Common myeloid progenitor, CD34-positive (primary cell): Measurements from ENCODE around the gene MTSS2.
A peak's percentile ranks its signal among the peaks of the same experiment; 100 is the strongest.

Source experiments
- CTCF ChIA-PET: fragments of 350-600 bp; sonication (Branson Sonifier 250); formaldehyde crosslinking; loops from one replicate; lab custom pipeline; 2021; ENCODE audit warnings: antibody characterized with exemption; lab: Charles Lee
- POLR2A ChIA-PET: fragments of 350-600 bp; sonication (Branson Sonifier 250); formaldehyde crosslinking; loops from one replicate; lab custom pipeline; 2021; ENCODE audit warnings: antibody characterized with exemption; lab: Charles Lee
- DNase-seq, 3 donors: peaks; one replicate each; pipeline versions ENCODE4 v3.0.0 to v3.0.0-alpha.2; 2013
- H3K27ac ChIP-seq, 2 experiments: 1 replicate in 1 of 2; 2 replicates in 1 of 2; pipeline ENCODE4 v1.7.0; 2013; ENCODE audit warnings: inconsistent platforms in 2 of 2, low read length in 2 of 2, mild to moderate bottlenecking in 2 of 2, low read depth in 1 of 2, moderate library complexity in 1 of 2; ENCODE audit not compliant: severe bottlenecking in 2 of 2, insufficient read depth in 1 of 2, poor library complexity in 1 of 2
- H3K27me3 ChIP-seq, 5 experiments: replicated peaks in 2 of 5; 1 replicate in 3 of 5; 2 replicates in 2 of 5; pipeline versions ENCODE4 v1.6.1 to v1.7.0; 2013; ENCODE audit warnings: low read length in 4 of 5, mild to moderate bottlenecking in 2 of 5, moderate library complexity in 2 of 5, inconsistent platforms in 1 of 5; ENCODE audit not compliant: insufficient read depth in 5 of 5, control insufficient read depth in 4 of 5
- H3K36me3 ChIP-seq, 4 experiments: 1 replicate in 2 of 4; 2 replicates in 2 of 4; pipeline versions ENCODE4 v1.6.1 to v1.7.0; 2013; ENCODE audit warnings: low read length in 3 of 4, control low read depth in 1 of 4, mild to moderate bottlenecking in 1 of 4; ENCODE audit not compliant: control insufficient read depth in 4 of 4, insufficient read depth in 4 of 4
- H3K4me1 ChIP-seq, 4 experiments: 1 replicate in 3 of 4; 2 replicates in 1 of 4; pipeline versions ENCODE4 v1.6.1 to v1.7.1; 2013; ENCODE audit warnings: low read length in 3 of 4, mild to moderate bottlenecking in 3 of 4, control low read depth in 1 of 4, inconsistent platforms in 1 of 4, moderate library complexity in 1 of 4; ENCODE audit not compliant: control insufficient read depth in 4 of 4, insufficient read depth in 4 of 4; ENCODE audit errors: control extremely low read depth in 1 of 4
- H3K4me3 ChIP-seq, 7 experiments: 1 replicate in 4 of 7; 2 replicates in 3 of 7; pipeline versions ENCODE4 v1.5.1 to v1.7.0; 2013; ENCODE audit warnings: mild to moderate bottlenecking in 7 of 7, low read length in 6 of 7, moderate library complexity in 6 of 7, inconsistent platforms in 2 of 7, low read depth in 2 of 7, control low read depth in 1 of 7; ENCODE audit not compliant: insufficient read depth in 4 of 7, control insufficient read depth in 1 of 7; ENCODE audit errors: extremely low read depth in 1 of 7
- H3K9me3 ChIP-seq, 5 experiments: 1 replicate in 4 of 5; 2 replicates in 1 of 5; pipeline versions ENCODE4 v1.6.1 to v1.7.1; 2013; ENCODE audit warnings: low read length in 4 of 5, mild to moderate bottlenecking in 2 of 5, inconsistent platforms in 1 of 5, low read depth in 1 of 5, moderate library complexity in 1 of 5; ENCODE audit not compliant: control insufficient read depth in 4 of 5, insufficient read depth in 2 of 5; ENCODE audit errors: control extremely low read depth in 1 of 5
- WGBS: methylation state at CpG from one replicate; pipeline ENCODE4 v1.1.5; 2013; ENCODE audit not compliant: insufficient coverage; 5-methylcytosine and 5-hydroxymethylcytosine counted together

Gene MTSS2

GRCh38 chr16:70721202-70721963 lies 35.5 kb upstream of the MTSS2 start:
- Histone ChIP-seq H3K4me3 (no peak overlapping the region), H3K9me3 (peaks cover 0 to 7% (median 0%) of the 10 kb centered on the region in 5 experiments), H3K36me3 (peaks cover 3 to 76% (median 26%) of the 10 kb centered on the region in 4 experiments), H3K27ac (no peak overlapping the region), H3K27me3 (no peaks in the 10 kb centered on the region), H3K4me1 (no peaks in the 10 kb centered on the region)
- 87% methylated on average over 14 of the region's 18 CpGs for WGBS
- no peak for DNase-seq
- ChIA-PET POLR2A (no interaction called here), CTCF (no interaction called here)

- Histone ChIP-seq H3K4me3 (no peak overlapping the region), H3K9me3 (peaks cover 0 to 7% (median 0%) of the 10 kb centered on the region in 5 experiments), H3K36me3 (peaks cover 3 to 71% (median 24%) of the 10 kb centered on the region in 4 experiments), H3K4me1 (peaks cover 0 to 5% (median 2%) of the 10 kb centered on the region in 4 experiments), H3K27me3 (no peaks in the 10 kb centered on the region), H3K27ac (no peak overlapping the region)
- CTCF ChIA-PET: no interaction called here
- POLR2A ChIA-PET: no interaction called here
- 98% methylated on average over 18 of the region's 18 CpGs for WGBS
- DNase-seq: no peak
Measured at GRCh38 chr16:70720425-70721201, 34.8 kb upstream of the MTSS2 start.

GRCh38 chr16:70717065-70717464 lies 31.2 kb upstream of the MTSS2 start:
- 96% methylated on average over 7 of the region's 9 CpGs for WGBS
- ChIA-PET CTCF (interaction anchor here (0.8 to 3.8 kb wide), 3 partner anchors 11 to 54 kb away, joined by 3 to 11 read pairs (median 3); no protein-coding TSS in a partner anchor), POLR2A (no interaction called here)
- Histone ChIP-seq H3K4me3 (no peak overlapping the region), H3K27me3 (no peaks in the 10 kb centered on the region), H3K27ac (no peak overlapping the region), H3K36me3 (peaks cover 3 to 61% (median 20%) of the 10 kb centered on the region in 4 experiments), H3K4me1 (peaks cover 0 to 20% (median 9%) of the 10 kb centered on the region in 4 experiments), H3K9me3 (peaks cover 0 to 7% (median 0%) of the 10 kb centered on the region in 5 experiments)
- DNase-seq: no peak

GRCh38 chr16:70715860-70716357 lies 30.1 kb upstream of the MTSS2 start:
- no peaks in the 10 kb centered on the region for H3K27me3 ChIP-seq
- no peak for DNase-seq
- peaks cover 0 to 20% (median 9%) of the 10 kb centered on the region in 4 experiments for H3K4me1 ChIP-seq
- H3K9me3 ChIP-seq: peaks cover 0 to 7% (median 0%) of the 10 kb centered on the region in 5 experiments
- H3K27ac ChIP-seq: no peak overlapping the region
- H3K36me3 ChIP-seq: peaks cover 0 to 60% (median 14%) of the 10 kb centered on the region in 4 experiments
- ChIA-PET CTCF (interaction anchor here (1.1 to 3.8 kb wide), 6 partner anchors 12 to 62 kb away, joined by 3 to 11 read pairs (median 5); no protein-coding TSS in a partner anchor), POLR2A (no interaction called here)
- H3K4me3 ChIP-seq: no peak overlapping the region
- 90% methylated on average over 4 of the region's 6 CpGs for WGBS

GRCh38 chr16:70715055-70715858 lies 29.4 kb upstream of the MTSS2 start:
- peaks cover 0 to 7% (median 0%) of the 10 kb centered on the region in 5 experiments for H3K9me3 ChIP-seq
- WGBS: 85% methylated on average over 12 of the region's 23 CpGs
- POLR2A ChIA-PET: interaction anchor here (1.0 kb wide), 1 partner anchor 23 kb away, joined by 3 read pairs; no protein-coding TSS in a partner anchor
- peaks cover 0 to 57% (median 10%) of the 10 kb centered on the region in 4 experiments for H3K36me3 ChIP-seq
- peak in 1 of 3 donors; percentile 45 for DNase-seq
- no peaks in the 10 kb centered on the region for H3K27me3 ChIP-seq
- peaks cover 0 to 21% (median 10%) of the 10 kb centered on the region in 4 experiments for H3K4me1 ChIP-seq
- H3K4me3 ChIP-seq: no peak overlapping the region
- no peak overlapping the region for H3K27ac ChIP-seq
- CTCF ChIA-PET: interaction anchor here (0.8 to 3.8 kb wide), 7 partner anchors 12 to 61 kb away, joined by 4 to 11 read pairs (median 4); no protein-coding TSS in a partner anchor

GRCh38 chr16:70714581-70715054 lies 28.8 kb upstream of the MTSS2 start:
- ChIA-PET POLR2A (interaction anchor here (1.0 kb wide), 1 partner anchor 24 kb away, joined by 3 read pairs; no protein-coding TSS in a partner anchor), CTCF (interaction anchor here (0.8 to 3.8 kb wide), 5 partner anchors 12 to 60 kb away, joined by 4 to 11 read pairs (median 6); no protein-coding TSS in a partner anchor)
- no peak overlapping the region for H3K27ac ChIP-seq
- no peak overlapping the region for H3K4me3 ChIP-seq
- H3K36me3 ChIP-seq: peaks cover 0 to 53% (median 6%) of the 10 kb centered on the region in 4 experiments
- H3K4me1 ChIP-seq: peaks cover 0 to 27% (median 16%) of the 10 kb centered on the region in 4 experiments
- no peaks in the 10 kb centered on the region for H3K27me3 ChIP-seq
- 56% methylated on average over 9 of the region's 10 CpGs for WGBS
- peak in 1 of 3 donors; percentile 30 for DNase-seq
- H3K9me3 ChIP-seq: peaks cover 0 to 2% (median 0%) of the 10 kb centered on the region in 5 experiments
